Stimulated activated CD8-positive, alpha-beta memory T cell treated with anti-CD3 and anti-CD28 coated beads, Interleukin-15, amount 100 ng/mL, for 1 hour (primary cell): ENCODE results near the gene KRT15.

ENCODE experiments used
- DNase-seq: peaks from one replicate; pipeline ENCODE4 v3.0.0-alpha.2; 2020; ENCODE audit warnings: low read depth

The KRT15 gene

DNA sequence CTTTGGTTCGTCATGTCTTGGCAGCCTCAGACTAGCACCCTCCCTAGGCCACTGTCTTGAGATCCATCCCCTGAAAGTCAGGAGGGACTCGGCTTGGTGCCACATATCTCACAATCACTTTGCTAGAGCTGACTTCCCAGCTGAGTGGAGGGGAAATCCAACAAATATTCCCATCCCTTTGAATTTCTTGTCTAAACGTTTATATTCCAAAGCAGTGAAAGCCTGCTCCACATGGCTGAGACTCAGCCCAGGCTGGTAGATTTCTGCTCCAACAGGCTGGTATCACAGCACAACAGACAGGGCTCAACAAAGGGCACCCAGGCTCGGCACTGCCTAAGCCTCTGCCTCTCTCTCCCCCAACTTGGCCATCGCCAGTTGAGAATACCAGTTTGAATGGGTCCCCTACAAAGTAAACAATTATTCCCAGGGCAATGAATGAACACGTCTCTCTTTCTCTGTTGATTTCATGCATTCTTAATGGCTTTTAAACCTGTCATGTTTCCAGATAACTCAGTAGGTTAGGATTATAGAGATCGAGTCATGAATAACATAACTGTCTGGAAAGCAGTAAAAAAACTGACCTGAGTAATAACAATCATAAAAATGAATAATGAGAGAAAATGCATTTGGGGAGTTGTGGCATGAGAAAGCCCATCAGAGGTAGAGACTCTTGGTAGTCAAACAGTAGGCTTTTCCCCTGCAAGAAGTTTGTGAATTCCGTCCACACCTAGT is 14.3 kb downstream of the KRT15 start:
- no peak for DNase-seq

DNA sequence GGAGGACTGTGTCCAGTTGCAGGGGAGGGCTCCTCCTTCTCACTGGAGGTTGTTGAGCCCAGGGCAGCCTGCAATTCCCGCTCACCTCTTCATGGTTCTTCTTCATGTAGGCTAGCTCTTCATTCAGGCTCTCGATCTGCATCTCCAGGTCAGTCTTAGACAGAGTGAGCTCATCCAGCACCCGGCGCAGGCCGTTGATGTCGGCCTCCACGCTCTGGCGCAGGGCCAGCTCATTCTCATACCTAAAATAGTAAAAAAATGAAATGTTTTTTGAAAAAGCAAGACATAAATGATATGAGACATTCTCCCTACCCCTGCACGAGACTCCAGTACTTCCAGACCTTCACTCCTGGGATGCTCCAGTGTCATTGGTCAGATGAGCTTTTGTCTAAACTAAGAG is 15.5 kb downstream of the KRT15 start:
- DNase-seq = no peak

- no peak for DNase-seq
Measured at GRCh38 chr17:41500131-41500911, 18.4 kb downstream of the KRT15 start.

GRCh38 chr17:41499714-41500113 is 19.0 kb downstream of the KRT15 start:
- no peak for DNase-seq

DNA sequence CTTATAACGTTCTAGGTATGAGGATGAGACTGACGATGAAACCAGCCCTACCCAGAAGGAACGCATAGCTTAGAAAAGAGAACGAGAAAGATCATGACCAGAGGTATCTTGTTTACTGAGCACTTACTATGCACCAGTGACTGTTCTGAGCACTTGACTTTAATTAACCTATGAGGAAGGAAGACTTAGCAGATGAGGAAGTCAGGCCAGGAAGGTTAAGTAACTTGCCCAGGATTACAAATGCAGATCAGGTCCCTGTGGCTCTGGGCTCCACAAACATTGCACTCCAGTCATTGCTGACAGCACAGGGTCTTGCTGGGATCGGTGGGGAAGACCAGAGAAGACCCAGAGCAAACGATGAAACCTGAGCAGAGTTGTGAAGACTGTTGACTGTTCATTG is 20.4 kb downstream of the KRT15 start:
- DNase-seq = no peak

GRCh38 chr17:41496803-41497484 is 21.7 kb downstream of the KRT15 start:
- no peak for DNase-seq

GRCh38 chr17:41494524-41494923 is 24.2 kb downstream of the KRT15 start:
- no peak for DNase-seq

DNA sequence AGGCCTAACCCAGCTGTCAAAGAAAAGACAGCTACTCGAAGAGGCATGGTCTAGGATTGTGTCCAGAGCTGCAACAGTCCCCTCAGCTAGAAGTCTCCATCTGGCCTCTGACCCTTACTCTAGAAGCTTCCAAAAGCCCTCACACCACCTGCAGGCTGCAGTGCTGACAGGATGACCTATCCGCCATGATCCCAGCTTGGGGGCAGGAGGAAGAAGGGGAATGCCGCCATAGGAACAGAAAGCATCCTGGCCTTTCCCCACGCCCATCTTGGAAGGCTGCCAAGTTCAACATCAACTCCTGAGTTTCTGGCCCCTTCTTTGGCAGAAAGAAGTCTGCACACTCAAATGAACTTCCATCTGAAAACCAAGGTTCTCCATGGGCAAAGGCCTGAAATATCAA is 25.9 kb downstream of the KRT15 start:
- no peak for DNase-seq

DNA sequence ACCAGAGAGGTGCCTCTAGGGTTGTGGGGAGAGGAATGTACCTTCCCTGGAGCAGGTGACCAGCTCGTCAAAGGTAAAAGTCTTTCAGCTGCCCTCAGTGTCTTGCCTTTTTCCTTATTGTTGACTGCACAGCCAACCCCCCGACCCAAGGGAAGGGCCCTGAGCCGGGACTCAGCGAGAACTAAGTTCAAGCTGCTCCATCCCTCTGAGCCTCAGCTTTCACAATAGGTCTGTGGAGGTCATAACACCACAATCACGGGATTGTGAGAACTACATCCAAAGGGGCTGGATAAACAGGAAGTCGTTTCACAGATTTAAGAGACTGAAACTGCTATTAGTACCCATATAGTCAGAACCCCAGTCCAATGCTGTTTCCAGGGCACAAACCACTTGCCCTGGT is 26.3 kb downstream of the KRT15 start:
- no peak for DNase-seq

GRCh38 chr17:41491476-41491875 is 27.2 kb downstream of the KRT15 start:
- DNase-seq = no peak

DNA sequence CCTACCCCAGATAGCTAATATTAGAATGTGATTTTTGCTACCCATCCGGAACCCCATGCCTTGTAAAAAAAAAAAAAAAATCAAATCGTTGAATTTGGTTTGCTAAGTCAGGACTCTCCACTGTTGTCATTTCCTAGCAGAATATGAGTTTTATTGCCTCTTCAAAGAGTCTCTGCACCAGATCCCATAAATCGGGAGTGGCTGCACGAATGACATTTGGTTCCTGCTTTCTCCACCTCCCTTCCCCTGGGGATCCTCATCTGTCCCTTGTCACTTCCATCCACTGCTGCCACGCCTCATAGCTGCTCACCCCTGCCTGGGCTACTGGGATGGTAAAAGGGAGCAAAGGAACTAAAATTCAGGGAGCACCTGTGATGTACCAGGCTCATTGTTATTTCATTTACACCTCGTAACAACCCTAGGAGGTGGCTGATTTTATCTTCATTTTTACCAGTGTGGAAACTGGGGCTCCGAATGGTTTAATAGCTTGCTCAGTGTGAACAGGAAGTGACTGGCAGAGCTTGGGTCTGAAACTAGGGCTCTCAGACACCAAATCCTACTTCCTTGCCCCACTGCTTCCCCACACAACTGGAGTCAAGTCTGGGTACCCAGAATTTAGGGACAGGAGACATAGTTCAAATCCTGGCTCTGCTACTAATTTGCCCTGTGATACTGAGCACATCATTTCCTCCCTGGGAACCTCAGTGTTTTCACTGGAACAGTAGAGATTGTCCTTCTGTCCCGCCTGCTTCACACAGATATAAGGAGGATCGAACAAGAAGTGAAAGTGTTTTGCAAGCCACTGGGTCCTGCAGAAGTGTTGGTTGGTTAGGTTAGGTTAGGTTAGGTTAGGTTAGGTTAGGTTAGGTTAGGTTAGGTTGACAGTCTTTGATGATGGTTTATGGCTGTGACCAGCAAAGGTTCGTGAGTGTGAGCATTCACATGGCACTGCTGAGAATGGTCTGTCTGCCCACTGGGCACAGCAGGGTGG is 28.4 kb downstream of the KRT15 start:
- DNase-seq = no peak

DNA sequence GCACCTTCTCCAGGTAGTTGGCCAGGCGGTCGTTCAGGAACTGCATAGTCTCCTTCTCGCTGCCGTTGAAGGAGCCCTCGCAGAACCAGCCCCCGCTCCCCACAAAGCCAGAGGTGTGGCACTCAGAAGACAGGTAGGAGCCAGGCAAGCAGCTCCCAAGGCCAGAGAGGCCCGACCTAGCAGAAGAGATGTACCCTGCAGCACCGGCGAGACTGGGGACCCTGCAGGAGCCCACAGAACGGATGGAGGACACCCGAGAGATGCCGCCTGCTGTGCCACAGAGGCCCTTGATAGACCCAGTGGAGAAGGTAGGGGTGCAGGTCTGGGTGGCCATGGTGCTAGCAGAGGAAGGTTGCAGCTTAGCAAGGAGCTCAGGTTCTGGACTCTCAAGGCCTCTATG is 29.2 kb downstream of the KRT15 start, which contains the start of gene KRT36:
Gene KRT36, minus strand, starts transcription at position 380 of the 400 bp plus-strand sequence. Its CDS starts 46 bp downstream, at position 334.
- no peak for DNase-seq

DNA sequence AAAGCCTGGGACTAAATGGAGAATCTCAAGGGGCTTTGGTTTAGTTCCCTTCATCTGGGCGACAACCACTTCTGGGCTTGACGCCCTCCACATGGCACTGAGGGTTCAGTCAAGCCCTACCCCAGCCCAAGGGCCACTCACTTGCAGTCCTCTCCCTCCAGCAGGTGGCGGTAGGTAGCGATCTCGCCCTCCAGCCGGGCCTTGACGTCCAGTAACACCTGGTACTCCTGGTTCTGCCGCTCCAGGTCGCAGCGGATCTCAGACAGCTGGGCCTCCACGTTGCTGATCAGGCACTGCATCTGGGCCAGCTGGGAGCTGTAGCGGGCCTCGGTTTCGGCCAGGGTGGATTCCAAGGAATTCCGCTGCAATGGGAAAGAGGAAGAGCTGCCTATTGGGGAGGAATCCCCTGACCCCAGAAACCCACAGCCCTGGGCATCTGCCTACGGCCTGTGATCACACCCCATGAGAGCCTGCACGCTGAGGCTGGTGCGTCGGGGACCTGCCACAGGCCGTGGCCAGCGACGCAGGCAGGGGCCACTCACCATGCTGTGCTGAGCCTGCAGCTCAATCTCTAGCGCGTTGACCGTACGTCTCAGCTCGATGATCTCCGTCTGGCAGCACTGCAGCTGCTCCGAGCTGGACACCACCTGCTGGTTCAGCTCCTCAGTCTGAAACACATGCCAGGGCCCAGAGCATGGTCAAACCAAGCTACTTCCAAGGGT is 31.7 kb downstream of the KRT15 start:
- no peak for DNase-seq

DNA sequence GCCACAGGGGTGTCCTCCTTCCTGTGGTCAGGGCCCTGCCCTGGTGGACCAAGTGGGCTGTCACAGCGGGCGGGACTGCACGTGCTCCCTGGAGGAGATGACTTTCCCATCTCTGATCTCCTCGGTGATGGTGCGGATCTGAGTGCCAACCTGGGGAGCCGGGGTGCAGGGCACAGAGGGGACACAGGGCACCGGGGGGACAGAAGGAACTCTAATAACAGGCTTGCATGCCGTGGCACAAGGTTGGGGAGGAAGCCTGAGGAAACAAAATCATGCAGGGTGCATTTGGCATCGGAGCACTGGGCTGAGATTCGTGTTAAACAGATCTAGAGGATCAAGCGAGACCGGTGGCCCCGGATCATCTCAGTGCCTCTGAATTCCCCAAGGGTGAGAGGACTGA is 32.4 kb downstream of the KRT15 start:
- no peak for DNase-seq

DNA sequence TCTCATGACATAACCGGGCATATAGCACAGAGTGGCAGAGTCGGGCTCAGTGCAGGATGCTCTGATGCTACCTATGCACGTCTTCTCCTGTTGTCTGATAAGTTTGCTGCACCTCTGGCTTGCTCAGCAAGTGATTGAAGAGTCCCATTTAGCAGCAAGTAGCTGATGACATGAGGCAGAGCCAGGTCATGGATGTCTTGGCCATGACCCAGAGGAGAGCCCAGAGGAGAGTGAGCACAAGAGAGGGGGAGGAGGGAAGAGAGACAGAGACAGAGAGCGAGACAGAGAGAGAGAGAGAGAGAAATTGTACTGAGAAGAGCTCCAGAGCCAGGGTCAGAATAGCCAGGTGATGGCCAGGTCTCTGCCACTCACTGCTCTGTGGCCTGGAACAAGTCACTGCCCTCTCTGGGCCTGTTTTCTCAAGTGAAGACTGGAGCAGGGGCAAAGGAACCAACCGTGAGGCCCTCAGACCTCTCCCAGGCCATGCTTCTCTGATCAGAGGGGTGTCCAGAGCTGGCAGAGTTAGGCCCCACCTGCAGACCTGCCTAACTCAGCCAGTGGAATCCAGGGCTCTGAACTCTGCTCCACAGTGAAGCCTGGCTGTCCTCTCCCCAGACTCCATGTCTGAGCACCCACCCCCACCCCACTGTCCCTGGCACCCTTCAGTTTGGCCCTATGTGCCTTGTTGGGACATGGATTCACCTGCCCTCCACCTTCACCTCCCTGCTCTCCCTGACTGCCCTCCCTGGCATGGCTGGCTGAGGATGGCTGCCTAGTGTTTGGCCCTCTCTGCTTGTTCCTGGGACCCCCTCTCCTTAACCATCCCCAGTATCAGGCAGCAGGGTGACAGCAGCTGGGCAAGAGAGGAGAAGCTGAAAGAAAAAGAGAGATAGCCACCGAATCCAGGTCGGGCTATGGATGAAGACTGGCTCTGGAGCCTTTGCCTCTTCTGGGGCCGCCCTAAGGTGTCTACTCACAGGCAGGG is 33.5 kb downstream of the KRT15 start:
- DNase-seq = no peak

- DNase-seq = no peak
Measured at GRCh38 chr17:41483991-41484826, 34.5 kb downstream of the KRT15 start.

DNA sequence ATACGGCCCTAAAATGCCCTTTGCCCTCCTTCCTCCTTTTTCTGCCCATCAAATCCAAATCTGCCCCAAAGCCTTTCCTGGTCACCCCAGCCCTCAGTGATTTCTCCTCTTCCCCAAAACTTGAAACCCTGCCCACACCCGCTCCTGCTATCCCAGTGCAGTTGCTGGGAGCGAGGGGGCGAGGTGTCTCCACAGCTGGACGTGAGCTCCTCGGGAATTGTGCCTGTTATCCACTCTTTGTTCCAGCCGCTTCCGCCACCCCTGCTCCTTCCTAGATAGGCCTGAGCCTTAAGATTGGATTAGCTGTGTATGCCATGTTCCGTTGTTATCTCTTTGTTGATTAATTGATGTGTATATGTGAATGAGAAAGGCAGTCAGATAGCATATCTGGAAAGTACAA is 35.2 kb downstream of the KRT15 start:
- DNase-seq = no peak

DNA sequence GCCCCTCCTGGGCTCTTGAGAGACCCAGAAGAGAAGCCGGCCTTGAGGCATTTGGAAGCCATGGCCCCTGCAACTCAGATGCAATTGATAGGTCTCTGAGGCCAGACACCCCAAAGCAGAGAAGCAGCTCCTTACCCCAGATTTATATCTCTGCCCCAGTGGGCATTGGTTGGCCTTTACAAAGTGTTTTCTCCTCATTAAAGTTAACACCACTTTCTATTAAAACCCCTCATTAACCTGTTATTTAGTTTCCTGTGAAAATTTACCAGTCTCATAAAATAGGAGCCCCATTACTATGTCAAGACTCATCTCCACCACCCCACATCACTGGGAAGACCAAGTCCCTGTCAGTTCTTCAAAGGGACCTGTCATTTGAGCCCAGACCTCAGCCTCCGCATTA is 37.7 kb downstream of the KRT15 start, which contains the start of gene KRT35:
Gene KRT35, minus strand, starts transcription at position 116 of the 400 bp plus-strand sequence. Its CDS starts 54 bp downstream, at position 62.
- DNase-seq = no peak

GRCh38 chr17:41480581-41480980 is 38.1 kb downstream of the KRT15 start:
- DNase-seq = no peak
